SK-N-SH (cell line): Measurements from ENCODE around the gene NSUN7. TPM values are rescaled to one million over a fixed set of nuclear protein-coding genes. Genes with fewer than 3 reads are reported as not detected.

Experiments used
- CTCF ChIA-PET: fragments of 300-600, 350-600 bp; formaldehyde crosslinking; extraction: SDS; loops from one replicate; lab custom pipeline; 2021; lab: Yijun Ruan, JAX
- POLR2A ChIA-PET: fragments of 350-600 bp; sonication (Branson Sonifier 250); formaldehyde crosslinking; extraction: SDS; loops from one replicate; lab custom pipeline; 2020; ENCODE audit warnings: antibody characterized with exemption, inconsistent platforms; lab: Yijun Ruan, JAX
- DNase-seq: peaks from one replicate; pipeline ENCODE4 v3.0.0; 2012
- H2AFZ ChIP-seq: fragments of 200-600 bp; sonication (generic); 2 replicates; pipeline ENCODE4 v1.8.1; 2016; ENCODE audit warnings: antibody characterized with exemption, mild to moderate bottlenecking, low read depth
- H3F3A ChIP-seq: fragments of 200-600 bp; sonication (generic); replicated peaks from 2 replicates; pipeline ENCODE3; 2016; ENCODE audit warnings: antibody characterized with exemption, mild to moderate bottlenecking; ENCODE audit not compliant: insufficient read depth
- H3K27ac ChIP-seq, 2 experiments: fragments of 200-500 bp in 1 of 2; fragments of 200-600 bp in 1 of 2; sonication (Bioruptor generic) in 1 of 2; sonication (generic), shearing (Covaris generic) in 1 of 2; 2 replicates each; pipeline versions ENCODE4 v1.5.1 to v1.6.1; 2014 to 2016; ENCODE audit warnings: low read depth in 2 of 2, inconsistent platforms in 1 of 2, low read length in 1 of 2, mild to moderate bottlenecking in 1 of 2, mixed read lengths in 1 of 2
- H3K27me3 ChIP-seq: fragments of 200-600 bp; sonication (generic), shearing (Covaris generic); 2 replicates; pipeline ENCODE4 v1.6.1; 2016; ENCODE audit warnings: mixed run types; ENCODE audit not compliant: insufficient read depth
- H3K36me3 ChIP-seq, 2 experiments: fragments of 200-500 bp in 1 of 2; fragments of 200-600 bp in 1 of 2; sonication (Bioruptor generic) in 1 of 2; sonication (generic) in 1 of 2; replicated peaks in 1 of 2; 2 replicates each; pipeline versions ENCODE3 to v1.5.1; 2014 to 2016; ENCODE audit warnings: low read length in 1 of 2, mild to moderate bottlenecking in 1 of 2; ENCODE audit not compliant: insufficient read depth in 2 of 2, control insufficient read depth in 1 of 2
- H3K4me1 ChIP-seq, 2 experiments: fragments of 200-500 bp in 1 of 2; fragments of 200-600 bp in 1 of 2; sonication (Bioruptor generic) in 1 of 2; sonication (generic), shearing (Covaris generic) in 1 of 2; 2 replicates each; pipeline versions ENCODE4 v1.5.1 to v1.6.1; 2014 to 2016; ENCODE audit warnings: low read depth in 1 of 2, low read length in 1 of 2, mixed run types in 1 of 2; ENCODE audit not compliant: insufficient read depth in 2 of 2, control insufficient read depth in 1 of 2
- H3K4me2 ChIP-seq: fragments of 200-600 bp; sonication (generic), shearing (Covaris generic); 2 replicates; pipeline ENCODE4 v1.6.1; 2017; ENCODE audit warnings: mixed run types
- H3K4me3 ChIP-seq, 2 experiments: fragments of 200-500 bp in 1 of 2; fragments of 200-600 bp in 1 of 2; sonication (Bioruptor generic) in 1 of 2; sonication (generic), shearing (Covaris generic) in 1 of 2; 2 replicates each; pipeline versions ENCODE4 v1.5.1 to v1.8.1; 2014 to 2016; ENCODE audit warnings: low read depth in 2 of 2, inconsistent platforms in 1 of 2, low read length in 1 of 2, mild to moderate bottlenecking in 1 of 2, mixed read lengths in 1 of 2, moderate library complexity in 1 of 2
- H3K79me2 ChIP-seq: fragments of 200-600 bp; sonication (generic); 2 replicates; pipeline ENCODE4 v1.8.1; 2017; ENCODE audit warnings: mild to moderate bottlenecking; ENCODE audit not compliant: insufficient read depth
- H3K9ac ChIP-seq: fragments of 200-600 bp; sonication (generic); 2 replicates; pipeline ENCODE4 v1.6.1; 2017; ENCODE audit warnings: mixed run types
- H3K9me2 ChIP-seq: fragments of 200-600 bp; sonication (generic); 2 replicates; pipeline ENCODE4 v1.6.1; 2017; ENCODE audit warnings: mixed run types
- H3K9me3 ChIP-seq: fragments of 200-600 bp; sonication (generic); 2 replicates; pipeline ENCODE4 v1.6.1; 2017; ENCODE audit warnings: mixed run types, mild to moderate bottlenecking, moderate library complexity
- H4K20me1 ChIP-seq: fragments of 200-600 bp; sonication (generic); 2 replicates; pipeline ENCODE4 v1.6.1; 2017; ENCODE audit warnings: mild to moderate bottlenecking, mixed run types; ENCODE audit not compliant: insufficient read depth
- ELF1 ChIP-seq: IDR thresholded peaks from 2 replicates; pipeline ENCODE4 v1.4.0; 2012
- EZH2phosphoT487 ChIP-seq: fragments of 200-600 bp; sonication (generic); IDR thresholded peaks from 2 replicates; pipeline ENCODE4 v1.6.1; 2017; ENCODE audit warnings: low read depth, mixed run types, mild to moderate bottlenecking, antibody characterized with exemption, moderate library complexity, borderline replicate concordance
- FOSL2 ChIP-seq: IDR thresholded peaks from 2 replicates; pipeline ENCODE4 v1.4.0; 2012; ENCODE audit warnings: low read depth, mild to moderate bottlenecking, moderate library complexity, borderline replicate concordance
- FOXJ3 ChIP-seq: sonication (generic); formaldehyde crosslinking; IDR thresholded peaks from 2 replicates; pipeline ENCODE4 v1.5.1; 2020; ENCODE audit warnings: mild to moderate bottlenecking, missing genetic modification reagents
- GABPA ChIP-seq: IDR thresholded peaks from 2 replicates; pipeline ENCODE4 v1.4.0; 2012; ENCODE audit warnings: low read depth, mild to moderate bottlenecking
- MAX ChIP-seq: IDR thresholded peaks from 2 replicates; pipeline ENCODE4 v1.4.0; 2012; ENCODE audit warnings: low read depth
- NRF1 ChIP-seq: IDR thresholded peaks from 2 replicates; pipeline ENCODE4 v1.6.1; 2012; ENCODE audit warnings: low read depth, mild to moderate bottlenecking, low read length
- POLR2AphosphoS5 ChIP-seq: IDR thresholded peaks from 2 replicates; pipeline ENCODE4 v1.6.1; 2012; ENCODE audit warnings: low read depth, low read length
- RFX5 ChIP-seq: IDR thresholded peaks from 2 replicates; pipeline ENCODE4 v1.6.1; 2012; ENCODE audit warnings: mild to moderate bottlenecking, improper control_type of control experiment, low read length
- RXRA ChIP-seq: IDR thresholded peaks from 2 replicates; pipeline ENCODE4 v1.4.0; 2012; ENCODE audit warnings: low read depth, mild to moderate bottlenecking, borderline replicate concordance
- SMC3 ChIP-seq: IDR thresholded peaks from 2 replicates; pipeline ENCODE4 v1.6.1; 2012; ENCODE audit warnings: low read depth, low read length, improper control_type of control experiment
- TEAD4 ChIP-seq: IDR thresholded peaks from 2 replicates; pipeline ENCODE4 v1.4.0; 2012; ENCODE audit warnings: mild to moderate bottlenecking, borderline replicate concordance; ENCODE audit not compliant: insufficient read depth
- USF1 ChIP-seq: IDR thresholded peaks from 2 replicates; pipeline ENCODE4 v1.4.0; 2012; ENCODE audit warnings: low read depth, borderline replicate concordance
- WGBS: methylation state at CpG from one replicate; pipeline ENCODE4 v1.1.6; 2017; ENCODE audit warnings: low lambda C conversion rate; 5-methylcytosine and 5-hydroxymethylcytosine counted together
- polyA plus RNA-seq, 3 experiments: library from polyadenylated mRNA; depleted of rRNA; stranded (reverse); fragments of >200 nt; gene quantifications; 2 replicates each; pipeline ENCODE4 v1.2.3, GENCODE V29; 2012
- TF ChIP-seq, protein P1 (sequence below): IDR thresholded peaks from 2 replicates; pipeline ENCODE4 v1.6.1; 2012; ENCODE audit warnings: mild to moderate bottlenecking, low read depth, low read length, moderate library complexity
- TF ChIP-seq, protein P2 (sequence below): fragments of 200-600 bp; sonication (generic); IDR thresholded peaks from 2 replicates; pipeline ENCODE4 v1.6.1; 2017; ENCODE audit warnings: antibody characterized with exemption, mild to moderate bottlenecking, moderate library complexity
- TF ChIP-seq, protein P3 (sequence below): fragments of 150-350 bp; IDR thresholded peaks from 2 replicates; pipeline ENCODE4 v1.6.1; 2016; ENCODE audit warnings: mild to moderate bottlenecking, low read depth, low read length
- TF ChIP-seq, protein P4 (sequence below): fragments of 150-350 bp; IDR thresholded peaks from 2 replicates; pipeline ENCODE4 v1.6.1; 2017; ENCODE audit warnings: antibody characterized with exemption, low read length, low read depth, borderline replicate concordance

The NSUN7 gene
- polyA plus RNA-seq, 1 of the 3 experiments (the other 2 are of a cell fraction): 0.28 TPM

DNA sequence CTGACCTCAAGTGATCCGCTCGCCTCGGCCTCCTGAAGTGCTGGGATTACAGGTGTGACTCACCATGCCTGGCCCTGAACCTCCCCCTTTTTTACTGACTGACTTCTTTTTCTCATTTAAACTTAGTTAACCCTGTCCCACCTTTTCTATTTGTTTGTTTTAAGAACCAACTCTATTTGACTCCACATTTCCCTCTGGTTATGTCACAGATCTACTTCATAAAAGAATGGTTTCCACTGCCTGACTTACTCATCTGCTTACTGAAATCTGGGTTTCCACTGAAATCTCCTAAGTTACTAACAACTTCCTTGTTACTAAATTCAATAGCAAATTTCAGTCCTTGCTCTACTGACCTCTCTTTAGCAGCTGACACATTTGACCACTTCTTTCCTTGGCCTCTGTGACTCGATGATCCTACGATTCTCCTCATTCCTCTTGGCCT lies 28.0 kb upstream of the NSUN7 start:
- Histone ChIP-seq H3K36me3 (no peaks in the 10 kb centered on the region), H3K79me2 (no peaks in the 10 kb centered on the region), H3K4me2 (no peak overlapping the region), H3K9me3 (no peaks in the 10 kb centered on the region), H3K4me1 (no peaks in the 10 kb centered on the region), H3K9me2 (no peaks in the 10 kb centered on the region), H2AFZ (no peak overlapping the region; the same call in 1 of the 2 replicates), H3F3A (no peaks in the 10 kb centered on the region), H4K20me1 (no peaks in the 10 kb centered on the region), H3K27ac (no peak overlapping the region), H3K9ac (no peak overlapping the region), H3K4me3 (no peak overlapping the region), H3K27me3 (no peaks in the 10 kb centered on the region)
- TF ChIP-seq ELF1 (no peak), FOSL2 (no peak), RFX5 (no peak)
- DNase-seq: no peak
- ChIA-PET CTCF (no interaction called here), POLR2A (no interaction called here)
- 91% methylated on average over 5 of the region's 5 CpGs for WGBS

DNA sequence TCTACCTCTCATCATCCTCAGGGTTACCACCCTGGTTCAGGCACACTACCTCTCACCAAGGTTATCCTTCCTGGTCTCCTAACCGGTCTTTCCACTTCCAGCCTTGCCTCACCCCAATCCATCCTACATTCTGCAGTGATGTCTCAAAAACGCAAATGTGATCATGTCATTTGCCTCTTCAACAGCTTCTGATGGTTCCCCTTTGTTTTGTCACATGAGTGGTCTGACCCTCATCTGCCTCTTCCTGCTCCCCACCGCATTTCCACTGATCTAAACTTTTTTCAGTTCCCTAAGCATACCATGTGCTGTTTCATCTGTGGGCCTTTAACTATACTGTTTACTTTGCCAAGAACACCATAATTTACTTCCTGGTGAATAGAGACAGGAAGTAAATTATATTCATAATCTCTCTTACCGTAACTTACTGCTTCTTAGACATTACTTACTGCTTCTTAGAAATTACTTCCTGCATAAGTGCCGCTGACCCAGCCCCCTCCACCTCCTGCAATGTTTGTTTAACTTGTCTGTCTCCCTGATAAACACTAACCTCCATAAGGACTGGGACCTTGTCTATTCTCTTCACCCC lies 27.1 kb upstream of the NSUN7 start:
- POLR2A ChIA-PET: no interaction called here
- H3K9me3 ChIP-seq: no peaks in the 10 kb centered on the region
- no peak overlapping the region for H3K27ac ChIP-seq
- H3K27me3 ChIP-seq: no peaks in the 10 kb centered on the region
- H2AFZ ChIP-seq: no peak overlapping the region
- no peaks in the 10 kb centered on the region for H3K4me1 ChIP-seq
- H3K4me2 ChIP-seq: no peak overlapping the region
- H3F3A ChIP-seq: no peaks in the 10 kb centered on the region
- CTCF ChIA-PET: no interaction called here
- H3K36me3 ChIP-seq: no peaks in the 10 kb centered on the region
- DNase-seq: no peak
- WGBS: 89% methylated on average over 5 of the region's 5 CpGs
- no peak overlapping the region for H3K9ac ChIP-seq
- TF ChIP-seq, protein P1, sequence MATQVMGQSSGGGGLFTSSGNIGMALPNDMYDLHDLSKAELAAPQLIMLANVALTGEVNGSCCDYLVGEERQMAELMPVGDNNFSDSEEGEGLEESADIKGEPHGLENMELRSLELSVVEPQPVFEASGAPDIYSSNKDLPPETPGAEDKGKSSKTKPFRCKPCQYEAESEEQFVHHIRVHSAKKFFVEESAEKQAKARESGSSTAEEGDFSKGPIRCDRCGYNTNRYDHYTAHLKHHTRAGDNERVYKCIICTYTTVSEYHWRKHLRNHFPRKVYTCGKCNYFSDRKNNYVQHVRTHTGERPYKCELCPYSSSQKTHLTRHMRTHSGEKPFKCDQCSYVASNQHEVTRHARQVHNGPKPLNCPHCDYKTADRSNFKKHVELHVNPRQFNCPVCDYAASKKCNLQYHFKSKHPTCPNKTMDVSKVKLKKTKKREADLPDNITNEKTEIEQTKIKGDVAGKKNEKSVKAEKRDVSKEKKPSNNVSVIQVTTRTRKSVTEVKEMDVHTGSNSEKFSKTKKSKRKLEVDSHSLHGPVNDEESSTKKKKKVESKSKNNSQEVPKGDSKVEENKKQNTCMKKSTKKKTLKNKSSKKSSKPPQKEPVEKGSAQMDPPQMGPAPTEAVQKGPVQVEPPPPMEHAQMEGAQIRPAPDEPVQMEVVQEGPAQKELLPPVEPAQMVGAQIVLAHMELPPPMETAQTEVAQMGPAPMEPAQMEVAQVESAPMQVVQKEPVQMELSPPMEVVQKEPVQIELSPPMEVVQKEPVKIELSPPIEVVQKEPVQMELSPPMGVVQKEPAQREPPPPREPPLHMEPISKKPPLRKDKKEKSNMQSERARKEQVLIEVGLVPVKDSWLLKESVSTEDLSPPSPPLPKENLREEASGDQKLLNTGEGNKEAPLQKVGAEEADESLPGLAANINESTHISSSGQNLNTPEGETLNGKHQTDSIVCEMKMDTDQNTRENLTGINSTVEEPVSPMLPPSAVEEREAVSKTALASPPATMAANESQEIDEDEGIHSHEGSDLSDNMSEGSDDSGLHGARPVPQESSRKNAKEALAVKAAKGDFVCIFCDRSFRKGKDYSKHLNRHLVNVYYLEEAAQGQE: no peak
- TF ChIP-seq, protein P2, sequence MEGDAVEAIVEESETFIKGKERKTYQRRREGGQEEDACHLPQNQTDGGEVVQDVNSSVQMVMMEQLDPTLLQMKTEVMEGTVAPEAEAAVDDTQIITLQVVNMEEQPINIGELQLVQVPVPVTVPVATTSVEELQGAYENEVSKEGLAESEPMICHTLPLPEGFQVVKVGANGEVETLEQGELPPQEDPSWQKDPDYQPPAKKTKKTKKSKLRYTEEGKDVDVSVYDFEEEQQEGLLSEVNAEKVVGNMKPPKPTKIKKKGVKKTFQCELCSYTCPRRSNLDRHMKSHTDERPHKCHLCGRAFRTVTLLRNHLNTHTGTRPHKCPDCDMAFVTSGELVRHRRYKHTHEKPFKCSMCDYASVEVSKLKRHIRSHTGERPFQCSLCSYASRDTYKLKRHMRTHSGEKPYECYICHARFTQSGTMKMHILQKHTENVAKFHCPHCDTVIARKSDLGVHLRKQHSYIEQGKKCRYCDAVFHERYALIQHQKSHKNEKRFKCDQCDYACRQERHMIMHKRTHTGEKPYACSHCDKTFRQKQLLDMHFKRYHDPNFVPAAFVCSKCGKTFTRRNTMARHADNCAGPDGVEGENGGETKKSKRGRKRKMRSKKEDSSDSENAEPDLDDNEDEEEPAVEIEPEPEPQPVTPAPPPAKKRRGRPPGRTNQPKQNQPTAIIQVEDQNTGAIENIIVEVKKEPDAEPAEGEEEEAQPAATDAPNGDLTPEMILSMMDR: no peak
- TF ChIP-seq POLR2AphosphoS5: no peak
- TF ChIP-seq FOXJ3: no peak
- no peak for TF ChIP-seq TEAD4
- TF ChIP-seq NRF1: no peak
- TF ChIP-seq, protein P3, sequence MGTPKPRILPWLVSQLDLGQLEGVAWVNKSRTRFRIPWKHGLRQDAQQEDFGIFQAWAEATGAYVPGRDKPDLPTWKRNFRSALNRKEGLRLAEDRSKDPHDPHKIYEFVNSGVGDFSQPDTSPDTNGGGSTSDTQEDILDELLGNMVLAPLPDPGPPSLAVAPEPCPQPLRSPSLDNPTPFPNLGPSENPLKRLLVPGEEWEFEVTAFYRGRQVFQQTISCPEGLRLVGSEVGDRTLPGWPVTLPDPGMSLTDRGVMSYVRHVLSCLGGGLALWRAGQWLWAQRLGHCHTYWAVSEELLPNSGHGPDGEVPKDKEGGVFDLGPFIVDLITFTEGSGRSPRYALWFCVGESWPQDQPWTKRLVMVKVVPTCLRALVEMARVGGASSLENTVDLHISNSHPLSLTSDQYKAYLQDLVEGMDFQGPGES: no peak
- no peak for TF ChIP-seq GABPA
- no peak for TF ChIP-seq MAX
- TF ChIP-seq SMC3: no peak
- TF ChIP-seq, protein P4, sequence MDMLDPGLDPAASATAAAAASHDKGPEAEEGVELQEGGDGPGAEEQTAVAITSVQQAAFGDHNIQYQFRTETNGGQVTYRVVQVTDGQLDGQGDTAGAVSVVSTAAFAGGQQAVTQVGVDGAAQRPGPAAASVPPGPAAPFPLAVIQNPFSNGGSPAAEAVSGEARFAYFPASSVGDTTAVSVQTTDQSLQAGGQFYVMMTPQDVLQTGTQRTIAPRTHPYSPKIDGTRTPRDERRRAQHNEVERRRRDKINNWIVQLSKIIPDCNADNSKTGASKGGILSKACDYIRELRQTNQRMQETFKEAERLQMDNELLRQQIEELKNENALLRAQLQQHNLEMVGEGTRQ: no peak
- TF ChIP-seq RXRA: no peak
- TF ChIP-seq USF1: no peak
- no peak for TF ChIP-seq EZH2phosphoT487
- no peak for TF ChIP-seq RFX5
- H3K79me2 ChIP-seq: no peaks in the 10 kb centered on the region
- H3K9me2 ChIP-seq: no peaks in the 10 kb centered on the region
- no peak overlapping the region for H3K4me3 ChIP-seq
- H4K20me1 ChIP-seq: no peaks in the 10 kb centered on the region
